ENCODE results near the gene COG2.
"Not testable (repeated sequence)": the region's sequence is repeated elsewhere in the genome, so short reads cannot be mapped to it uniquely, and the experiment has no call there.

Gene COG2

DNA sequence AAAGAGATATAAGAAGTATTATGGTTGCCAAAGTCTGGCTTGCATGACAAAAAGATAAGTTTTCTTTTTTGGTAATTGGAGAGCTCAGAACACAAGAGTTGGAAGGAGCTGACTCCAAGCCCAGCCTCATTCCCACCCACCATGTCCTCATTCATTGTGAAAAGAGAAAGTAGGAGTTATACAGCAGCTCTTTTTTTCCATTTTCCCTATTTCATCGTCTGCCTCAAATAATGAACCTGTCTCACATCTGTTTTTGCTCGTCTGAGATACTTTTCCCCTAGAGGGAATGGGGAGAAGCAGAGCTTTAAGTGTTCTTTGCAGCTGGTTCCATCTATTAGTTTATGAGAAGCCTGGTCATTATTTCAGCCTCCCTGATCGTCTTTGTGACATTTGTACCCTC, 36.9 kb downstream of the COG2 start:
- no peak for DNase-seq

DNA sequence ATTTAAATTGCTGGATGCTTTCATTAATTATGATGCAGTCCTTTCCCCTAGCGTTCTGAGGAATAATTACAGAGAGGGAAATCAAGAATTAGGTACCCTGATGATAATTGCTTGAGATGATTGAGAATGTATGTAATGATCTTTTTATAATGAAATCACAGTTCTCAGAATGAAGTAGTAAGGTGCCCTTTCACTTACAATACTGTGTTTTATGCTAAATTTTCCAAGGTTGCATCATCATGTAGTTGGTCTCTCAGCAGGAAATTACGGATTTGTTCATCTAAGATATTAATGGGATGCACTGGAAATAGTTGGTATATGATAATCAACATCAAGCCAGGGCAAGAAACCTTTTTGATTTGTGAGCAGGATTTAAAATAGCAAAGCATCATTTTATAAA, 37.5 kb downstream of the COG2 start:
- DNase-seq, result no peak

DNA sequence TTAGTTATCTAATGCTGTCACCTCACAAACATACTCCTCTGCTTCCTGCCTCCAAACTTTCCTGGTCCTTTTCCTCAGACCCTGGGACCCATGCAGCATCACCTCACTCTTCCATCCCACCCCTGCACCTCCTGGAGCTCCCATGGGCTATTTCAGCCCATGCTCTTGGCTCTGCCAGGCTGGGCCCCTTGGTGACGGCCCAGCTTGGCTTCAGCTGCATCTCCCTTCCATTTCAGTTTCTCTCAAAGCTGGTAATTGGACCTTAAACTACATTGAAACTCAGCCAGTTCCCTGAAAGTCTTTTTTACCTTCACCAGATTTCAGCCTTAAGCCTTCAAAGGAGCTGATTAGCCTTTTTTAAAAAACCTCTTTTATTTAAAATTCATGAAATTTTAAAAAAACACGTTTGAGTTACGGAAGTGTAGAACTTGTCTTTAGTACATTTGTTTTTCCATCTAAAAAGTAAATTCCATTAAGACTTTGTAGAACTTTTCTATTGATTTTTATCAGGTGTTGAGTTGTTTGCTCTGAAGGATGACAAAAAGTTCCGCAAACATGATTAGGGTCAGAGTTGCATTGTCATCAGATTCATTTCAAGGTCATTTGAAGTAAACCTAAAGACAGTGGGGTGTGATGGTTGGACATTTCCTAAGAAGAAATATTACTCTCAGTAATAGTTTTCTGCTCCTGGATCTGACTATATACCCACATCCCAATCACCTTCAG, 38.2 kb downstream of the COG2 start:
- DNase-seq, result no peak

DNA sequence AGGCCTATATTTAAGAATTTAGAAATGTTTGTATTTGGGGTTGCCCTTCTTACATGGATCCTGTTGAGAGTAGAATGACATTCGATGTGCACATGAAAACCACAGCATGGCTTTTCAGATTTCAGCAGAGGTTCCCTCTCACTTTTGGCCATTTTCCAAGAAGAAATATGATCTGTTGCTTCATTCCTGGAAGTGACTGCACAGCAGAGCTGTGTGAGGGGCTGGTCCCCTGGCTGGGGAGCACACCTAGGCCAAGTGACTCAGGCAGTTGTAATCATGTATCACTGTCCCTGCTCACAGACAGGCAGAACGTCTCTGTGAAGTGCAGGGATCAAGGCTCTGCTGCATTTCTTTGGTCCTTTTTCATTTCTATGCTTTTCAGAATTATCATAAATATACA, 39.3 kb downstream of the COG2 start:
- peak; percentile 19 for DNase-seq

DNA sequence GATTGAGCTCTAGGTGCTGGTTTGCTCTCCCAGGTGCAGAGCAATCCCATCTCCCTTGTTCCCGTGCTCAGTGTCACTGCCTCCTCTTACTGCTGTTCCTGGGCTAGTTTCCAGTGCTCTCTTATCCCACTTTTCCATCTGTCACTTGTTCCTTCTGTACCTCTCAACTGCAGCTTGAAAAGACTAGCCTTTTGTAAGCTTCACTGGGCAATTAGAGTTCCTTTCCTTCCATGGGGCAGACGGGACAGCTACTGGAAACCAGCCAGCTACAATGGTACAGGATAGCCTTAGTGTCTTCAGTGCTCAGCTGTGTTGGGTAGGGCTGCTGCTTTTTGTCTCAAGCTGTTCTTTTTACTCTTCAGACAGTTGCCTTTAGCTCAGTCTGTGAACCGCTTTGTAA, 40.0 kb downstream of the COG2 start:
- DNase-seq, result no peak

DNA sequence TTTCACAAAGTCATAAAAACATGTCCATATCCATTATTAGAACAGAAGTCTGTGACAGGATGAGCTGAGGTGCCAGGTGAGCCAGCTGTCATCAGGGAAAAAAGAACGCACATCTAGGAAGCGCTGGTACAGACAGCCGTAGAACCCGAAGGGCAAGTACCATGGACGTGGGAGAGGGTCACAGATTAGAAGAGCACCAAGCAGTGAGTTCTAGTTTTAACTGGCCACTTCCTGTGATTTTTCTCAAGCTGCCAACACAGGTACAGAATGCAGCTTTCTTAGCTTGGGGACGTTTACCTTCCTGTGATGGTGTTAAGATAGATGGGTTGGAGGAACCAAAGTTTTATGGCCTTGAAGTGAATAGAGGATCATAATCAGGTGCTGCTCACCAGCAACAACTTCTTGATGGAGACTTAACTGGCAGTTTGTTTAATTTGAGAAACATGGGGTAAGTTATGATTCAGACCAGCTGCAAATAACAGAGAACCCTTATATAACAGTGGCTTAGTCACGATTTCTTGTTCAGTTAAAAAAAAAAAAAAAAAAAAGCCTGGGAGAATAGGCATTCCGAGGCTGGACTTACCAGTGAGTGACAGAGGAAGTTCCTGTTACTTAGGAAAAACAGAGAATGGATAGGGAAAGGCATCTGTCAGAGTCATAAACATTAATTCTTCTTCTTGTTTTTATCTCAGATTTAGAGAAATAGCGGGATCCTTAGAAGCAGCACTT, 40.8 kb downstream of the COG2 start:
- DNase-seq, result no peak

DNA sequence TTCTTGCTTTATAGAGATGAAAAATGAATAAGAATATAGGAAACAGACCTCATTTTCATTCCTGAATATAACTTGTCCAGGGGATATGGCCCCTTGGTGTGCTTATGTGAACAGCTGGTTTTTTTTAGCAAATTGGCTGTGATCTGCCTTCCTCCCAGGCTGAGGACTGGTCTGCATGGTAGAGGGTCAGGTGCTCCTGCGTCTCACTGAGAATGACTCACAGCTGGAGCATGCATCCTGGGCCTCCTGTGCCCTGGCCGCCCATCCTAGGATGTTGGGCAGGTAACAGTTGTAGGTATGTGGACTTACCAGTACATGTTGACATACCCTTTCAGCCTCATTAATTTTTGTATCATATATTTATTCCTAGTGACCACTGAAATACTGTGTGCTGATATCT, 41.9 kb downstream of the COG2 start:
- DNase-seq, result no peak

DNA sequence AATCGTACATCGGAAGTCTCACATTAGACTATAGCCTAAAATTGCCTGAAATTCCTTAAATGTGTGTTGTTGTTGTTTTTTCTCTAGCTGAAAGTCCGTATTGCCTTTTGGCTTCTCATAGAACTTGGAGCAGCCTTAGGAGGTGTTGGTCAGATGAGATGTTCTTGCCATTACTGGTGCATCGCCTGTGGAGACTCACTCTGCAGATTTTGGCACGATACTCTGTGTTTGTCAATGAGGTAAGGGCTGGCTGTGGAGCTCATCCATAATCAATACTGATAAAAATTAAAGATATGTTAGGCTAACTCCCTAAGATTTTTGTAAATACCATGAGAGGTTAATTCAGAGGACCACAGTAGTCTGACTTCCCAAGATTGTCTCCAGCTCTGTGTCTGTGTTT, 42.7 kb downstream of the COG2 start:
- no peak for DNase-seq

DNA sequence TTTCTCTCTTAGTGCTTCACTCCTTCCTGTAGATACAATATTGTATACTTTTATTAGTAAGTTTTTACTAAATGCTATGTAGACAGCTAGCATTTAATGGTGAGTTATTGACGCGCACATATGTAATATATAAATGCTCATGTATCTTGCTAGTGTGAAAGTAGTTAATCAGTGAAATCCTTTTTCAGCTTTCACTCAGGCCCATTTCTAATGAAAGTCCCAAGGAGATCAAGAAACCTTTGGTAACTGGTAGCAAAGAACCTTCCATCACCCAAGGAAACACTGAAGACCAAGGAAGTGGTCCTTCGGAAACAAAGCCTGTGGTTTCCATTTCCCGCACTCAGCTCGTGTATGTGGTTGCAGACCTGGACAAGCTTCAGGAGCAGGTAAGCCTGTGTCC, 44.5 kb downstream of the COG2 start:
- DNase-seq, result no peak

DNA sequence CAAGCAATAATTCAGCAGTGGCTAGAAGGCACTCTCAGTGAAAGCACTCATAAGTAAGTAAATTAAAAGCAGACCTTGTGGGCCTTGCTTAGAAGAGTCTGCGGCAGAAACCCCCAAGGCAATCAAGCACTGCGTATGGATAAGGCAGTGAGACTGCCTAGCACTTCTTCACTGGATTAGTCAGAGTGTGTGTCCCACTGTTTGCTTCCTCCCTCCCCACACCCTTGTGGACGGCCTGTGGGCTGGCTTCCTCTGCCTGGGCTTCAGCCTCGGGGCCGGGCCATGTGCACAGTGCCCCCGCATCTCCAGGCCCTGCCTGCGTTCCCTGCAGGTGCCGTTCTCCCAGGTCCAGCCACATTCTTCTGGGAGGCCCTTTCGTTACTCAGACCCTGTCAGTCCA, 47.8 kb downstream of the COG2 start:
- no peak for DNase-seq

DNA sequence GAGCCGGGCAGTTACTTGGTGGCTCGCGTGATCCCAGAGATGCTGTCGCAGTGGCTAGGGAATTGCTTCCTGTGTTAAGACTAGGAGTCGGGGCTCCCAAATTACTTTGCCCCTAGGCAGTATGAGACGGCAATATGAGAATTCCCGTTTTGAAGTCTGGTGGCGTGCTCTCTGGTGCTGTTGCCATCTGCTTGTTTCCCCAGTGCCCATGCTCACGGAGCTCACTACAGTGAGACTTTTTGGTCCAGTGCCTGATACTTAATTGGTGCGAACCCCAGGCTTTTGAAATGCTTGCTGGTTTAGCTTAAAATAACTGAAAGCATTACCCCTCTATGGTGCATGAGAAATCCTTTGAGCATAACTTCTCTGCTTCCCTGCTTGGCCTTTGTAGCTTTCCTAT, 49.3 kb downstream of the COG2 start:
- DNase-seq, result no peak

DNA sequence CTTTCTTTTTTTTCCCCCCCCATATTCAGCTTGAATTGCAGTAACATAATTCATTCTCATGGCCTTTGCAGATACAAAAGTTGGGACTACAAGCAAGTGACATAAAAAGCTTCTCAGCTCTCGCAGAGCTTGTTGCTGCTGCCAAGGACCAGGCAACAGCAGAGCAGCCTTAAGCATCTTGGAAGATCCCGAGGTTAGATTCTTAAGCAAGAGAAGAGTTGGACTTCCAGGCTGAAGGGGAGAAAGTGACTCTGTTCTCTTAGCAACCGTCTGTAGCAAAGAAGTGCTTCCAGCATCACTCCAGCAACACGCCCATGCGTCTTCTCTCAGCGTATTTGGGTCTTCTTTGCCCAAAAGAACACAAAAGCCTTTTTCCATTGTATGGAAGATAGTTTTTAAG, 50.9 kb downstream of the COG2 start:
- no peak for DNase-seq

DNA sequence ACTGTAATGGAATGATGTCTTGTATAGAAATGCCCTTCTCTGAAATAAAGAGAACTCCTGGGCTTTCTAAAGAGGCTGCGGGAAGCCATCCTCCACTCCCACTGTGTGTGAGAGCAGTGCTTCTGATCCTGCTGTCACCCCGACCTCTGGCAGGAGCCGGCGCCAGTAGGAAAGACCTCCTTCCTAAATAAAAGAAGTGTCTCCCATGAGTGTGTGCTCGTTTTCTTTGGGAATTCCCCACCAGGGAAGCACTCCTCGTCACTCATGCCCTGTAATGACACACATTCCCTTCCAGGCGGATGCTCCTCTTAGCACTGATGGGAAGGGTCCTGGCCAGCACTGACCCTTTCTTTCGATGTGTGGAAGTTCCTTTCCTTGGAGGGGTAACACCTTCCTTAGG, 51.5 kb downstream of the COG2 start:
- no peak for DNase-seq

DNA sequence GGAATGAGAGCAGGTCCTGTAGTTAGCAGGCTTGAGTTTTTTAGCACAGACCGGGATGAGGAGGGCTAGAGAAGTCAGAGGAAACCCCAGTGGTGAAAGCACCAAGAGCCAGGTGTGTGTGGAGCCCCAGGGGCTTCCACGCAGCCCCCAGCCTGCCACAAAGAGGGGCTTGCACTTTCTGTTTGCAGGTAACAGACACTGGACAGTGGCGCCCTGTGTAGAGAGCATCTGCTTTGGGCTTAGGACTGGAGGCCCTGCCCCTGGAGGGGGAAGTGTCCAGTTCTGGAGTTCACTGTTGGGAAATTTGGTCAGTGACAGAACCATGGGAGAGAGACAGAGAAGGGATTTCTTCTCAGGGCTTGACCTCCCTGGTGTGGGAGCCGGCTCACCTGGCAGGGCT, 52.2 kb downstream of the COG2 start:
- no peak for DNase-seq

DNA sequence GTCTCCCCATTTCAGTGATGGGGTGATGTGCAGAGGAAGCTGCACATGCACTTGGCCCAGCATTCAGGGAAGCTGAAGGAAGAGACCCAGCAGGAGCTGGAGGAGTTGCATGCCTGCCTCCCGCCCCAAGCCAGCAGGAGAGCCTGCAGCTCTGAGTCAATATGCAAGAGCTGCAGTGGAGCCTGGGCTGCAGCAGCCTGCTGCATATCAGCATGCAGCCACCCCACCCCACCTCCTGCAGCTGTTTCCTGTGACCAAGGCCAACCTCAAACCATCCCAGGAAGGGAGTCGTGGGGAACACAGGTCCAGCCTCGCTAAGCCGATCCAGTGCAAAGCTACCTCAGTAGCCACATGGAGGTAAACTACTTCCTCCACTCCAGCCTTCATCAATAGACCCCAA, 52.7 kb downstream of the COG2 start:
- no peak for DNase-seq

DNA sequence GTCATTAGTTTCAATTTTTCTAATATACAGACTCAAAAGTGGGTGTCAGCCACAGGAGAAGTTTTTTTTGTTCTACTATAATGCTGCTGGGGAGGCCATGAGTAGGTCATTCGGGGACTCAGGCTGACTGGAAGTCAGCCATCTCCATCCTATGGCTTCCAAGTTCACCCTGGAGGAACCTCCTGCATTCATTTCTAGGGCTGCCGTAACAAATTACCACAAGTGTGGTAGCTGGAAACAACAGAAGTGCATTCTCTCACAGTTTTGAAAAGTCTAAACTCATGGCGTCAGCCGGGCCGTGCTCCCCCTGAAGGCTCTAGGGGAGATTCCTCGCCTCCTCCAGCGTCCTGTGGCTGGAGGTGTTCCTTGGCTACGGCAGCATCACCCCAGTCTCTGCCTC, 53.9 kb downstream of the COG2 start:
- DNase-seq, result no peak

DNA sequence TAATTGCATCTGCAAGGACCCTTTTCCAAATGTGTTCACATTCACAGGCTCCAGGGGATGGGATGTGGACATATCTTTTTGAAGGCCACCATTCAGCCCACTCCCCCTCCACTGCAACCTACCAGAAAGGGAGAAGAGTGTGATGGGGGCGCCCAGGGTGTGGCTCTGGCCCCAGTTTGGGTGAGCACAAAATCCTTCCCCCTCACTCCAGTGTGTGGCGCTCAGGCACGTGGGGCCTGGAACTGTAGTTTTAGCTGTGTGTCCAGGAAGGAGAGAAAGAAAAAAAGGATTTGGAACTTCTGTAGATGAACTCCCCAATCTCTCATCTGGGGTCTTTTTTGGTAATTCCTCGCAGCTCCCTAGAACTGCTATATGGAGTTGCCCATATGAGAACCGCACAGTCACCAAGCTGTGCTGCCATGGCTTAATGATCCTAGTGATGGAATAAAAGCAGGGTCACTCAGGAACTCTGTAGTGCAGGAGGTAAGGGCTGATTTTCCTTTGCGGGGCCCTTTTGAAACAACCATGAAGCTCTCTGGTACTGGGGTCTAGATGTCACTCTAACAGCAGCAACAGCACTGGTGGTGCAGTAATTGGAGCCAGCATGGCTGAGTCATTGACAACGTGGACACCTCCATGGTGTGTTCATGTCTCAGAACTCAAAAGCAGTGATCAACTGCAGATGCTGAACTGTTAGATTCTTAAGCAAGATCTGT, 54.6 kb downstream of the COG2 start:
- no peak for DNase-seq

DNA sequence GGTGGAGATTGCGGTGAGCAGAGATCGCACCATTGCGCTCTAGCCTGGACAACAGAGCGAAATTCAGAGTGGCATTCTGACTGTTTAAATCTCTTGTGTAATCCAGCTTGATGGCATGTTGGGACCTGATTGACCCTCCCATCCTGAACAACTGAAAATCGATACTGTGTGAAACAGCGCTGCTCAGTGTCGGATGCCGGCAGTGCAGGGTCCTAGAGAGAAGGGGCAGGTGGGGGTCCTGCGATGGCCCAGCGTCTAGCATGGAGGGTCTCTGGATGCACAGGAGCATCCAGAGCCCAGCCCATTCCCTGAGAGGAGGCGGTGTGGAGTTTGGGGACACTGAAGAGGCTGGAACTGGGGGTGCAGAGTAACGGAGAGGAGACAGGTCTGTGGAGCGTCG, 55.8 kb downstream of the COG2 start:
- no peak for DNase-seq

DNA sequence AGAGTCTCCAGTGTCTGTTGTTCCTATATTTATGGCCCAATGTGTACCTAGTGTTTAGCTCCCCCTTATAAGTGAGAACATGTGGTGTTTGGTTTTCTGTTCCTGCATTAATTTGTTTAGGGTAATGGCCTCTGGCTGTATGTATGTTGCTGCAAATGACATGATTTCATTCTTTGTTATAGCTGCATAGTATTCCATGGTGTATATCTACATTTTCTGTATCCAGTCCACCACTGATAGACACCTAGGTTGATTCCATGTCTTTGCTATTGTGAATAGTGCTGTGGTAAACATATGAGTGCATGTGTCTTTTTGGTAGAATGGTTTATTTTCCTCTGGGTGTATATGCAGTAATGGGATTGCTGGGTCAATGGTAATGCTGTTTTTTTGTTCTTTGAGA, 56.7 kb downstream of the COG2 start:
- DNase-seq, result not testable (repeated sequence)

DNA sequence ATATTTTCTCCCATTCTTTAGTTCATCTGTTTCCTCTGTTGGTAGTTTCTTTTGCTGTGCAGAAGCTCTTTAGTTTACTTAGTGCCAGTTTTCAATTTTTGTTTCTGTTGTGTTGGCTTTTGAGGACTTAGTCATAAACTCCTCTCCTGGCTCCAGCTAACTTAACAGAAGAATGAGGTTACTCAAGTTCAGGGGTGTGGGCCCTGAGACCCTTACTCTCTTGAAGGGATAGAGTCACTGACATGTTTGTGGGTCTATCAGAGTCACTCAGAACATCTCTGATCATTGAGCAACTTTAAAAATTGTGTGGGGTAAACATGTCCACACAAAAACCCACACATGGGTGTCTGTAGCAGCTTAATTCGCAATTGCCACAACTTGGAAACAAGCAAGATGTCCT, 57.4 kb downstream of the COG2 start:
- no peak for DNase-seq

DNA sequence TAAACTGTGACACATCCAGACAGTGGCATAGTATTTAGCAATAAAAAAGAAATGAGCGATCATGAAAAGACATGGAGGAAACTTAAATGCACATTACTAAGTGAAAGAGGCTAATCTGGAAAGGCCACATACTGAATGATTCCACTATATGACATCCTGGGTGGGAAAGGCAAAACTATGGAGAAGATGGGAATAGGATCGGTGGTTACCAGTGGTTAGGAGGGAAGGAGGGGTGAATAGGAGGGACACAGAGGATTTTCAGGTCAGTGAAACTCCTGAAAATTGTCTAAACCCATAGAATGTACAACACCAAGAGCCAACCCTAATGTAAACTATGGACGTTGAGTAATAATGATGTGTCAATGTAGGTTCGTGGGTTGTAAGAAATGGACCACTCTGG, 57.9 kb downstream of the COG2 start:
- no peak for DNase-seq

DNA sequence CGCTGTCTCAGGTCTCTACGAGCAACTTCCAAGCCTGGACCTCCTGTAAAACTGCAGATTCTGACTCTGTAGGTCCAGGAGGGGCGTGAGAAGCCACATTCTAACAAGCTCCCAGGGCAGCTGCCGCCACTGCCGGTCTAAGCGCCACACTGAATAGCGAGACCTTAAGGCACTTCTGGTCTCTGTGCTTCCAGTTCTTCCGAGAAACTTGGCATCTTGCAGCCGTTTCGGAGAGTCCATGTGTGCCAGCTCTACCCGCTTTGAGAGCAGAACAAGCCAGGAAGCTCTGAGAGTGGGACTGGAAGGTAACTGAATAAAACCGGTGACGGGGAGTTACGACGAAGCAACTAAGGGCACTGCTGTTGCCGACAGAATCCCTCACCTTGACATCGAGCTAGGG, 59.2 kb downstream of the COG2 start:
- no peak for DNase-seq

DNA sequence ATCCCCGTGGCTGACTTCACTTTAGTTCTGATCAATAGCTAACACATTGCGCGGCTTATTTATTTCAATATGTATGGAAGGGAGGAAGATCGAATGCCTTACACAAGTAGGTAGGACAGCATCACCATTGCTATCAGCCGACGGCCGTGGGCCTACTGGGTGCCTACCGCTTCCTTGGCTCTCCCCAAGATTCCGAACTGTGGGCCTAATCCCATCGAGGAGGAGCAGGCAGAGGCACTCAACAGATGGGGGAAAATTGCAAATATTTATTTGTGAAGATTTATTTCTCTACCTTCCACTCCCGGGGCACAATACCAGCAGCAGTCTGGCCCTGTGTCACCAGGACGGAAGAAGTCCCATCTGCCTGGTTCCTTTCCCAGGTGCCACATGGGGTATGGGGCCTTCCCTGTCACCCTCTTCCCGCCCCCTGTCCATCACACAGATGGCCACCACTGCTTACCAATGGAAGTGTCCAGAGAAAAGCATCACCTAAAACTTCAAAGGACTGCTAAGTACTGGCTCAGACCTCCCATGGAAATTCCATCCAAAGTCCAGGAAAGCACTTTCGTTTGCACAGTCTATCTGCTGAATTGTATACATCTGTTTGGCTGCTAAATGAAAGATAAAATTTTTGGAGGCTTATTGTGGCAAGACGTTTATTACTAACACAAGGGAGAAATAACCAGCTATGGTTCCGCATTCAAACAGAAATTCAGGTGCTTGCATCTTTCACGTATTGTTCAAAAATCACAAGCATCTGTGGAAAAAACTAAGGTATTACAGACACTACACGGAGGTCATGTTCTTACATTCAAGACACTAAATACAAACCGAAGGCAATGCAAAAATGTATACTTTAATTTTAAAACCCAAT, 59.9 kb downstream of the COG2 start:
- DNase-seq, result no peak
